H1 (cell line): ENCODE measurements around the gene IDH2. TPM values are rescaled to one million over a fixed set of nuclear protein-coding genes. Genes with fewer than 3 reads are reported as not detected.

Experiments used
- CHD2 ChIP-seq: IDR thresholded peaks from 2 replicates; pipeline ENCODE4 v1.6.1; 2012; ENCODE audit warnings: low read length, improper control_type of control experiment
- CHD7 ChIP-seq: fragments of 300-600 bp; sonication (generic); IDR thresholded peaks from 2 replicates; pipeline ENCODE4 v1.7.1; 2012; ENCODE audit warnings: low read length, moderate library complexity, mild to moderate bottlenecking, inconsistent platforms; ENCODE audit not compliant: insufficient replicate concordance
- HDAC2 ChIP-seq, 2 experiments: fragments of 300-600 bp in 1 of 2; sonication (generic) in 1 of 2; IDR thresholded peaks; 2 replicates each; pipeline ENCODE4 v1.6.1; 2011 to 2012; ENCODE audit warnings: low read depth in 2 of 2, low read length in 2 of 2, mild to moderate bottlenecking in 2 of 2, moderate library complexity in 2 of 2, borderline replicate concordance in 1 of 2, inconsistent platforms in 1 of 2
- polyA plus RNA-seq, 7 experiments: library from polyadenylated mRNA; depleted of rRNA in 3 of 7; stranded (reverse) in 5 of 7; unstranded in 2 of 7; fragments of >200 nt in 5 of 7; fragments of 200-250 nt in 2 of 7; gene quantifications; 1 replicate in 5 of 7; 2 replicates in 1 of 7; 4 replicates in 1 of 7; pipeline versions ENCODE4 v1.2.1 to v1.2.3, GENCODE V29; 2011 to 2013; ENCODE audit warnings: missing spikeins in 2 of 7, mixed read lengths in 2 of 7
- total RNA-seq: library from RNA; stranded (reverse); fragmentation: NEBNext Ultra II Directional; extraction: Animal tissue kit (Norgen Biotek cat#: 25700); gene quantifications from 2 replicates; pipeline ENCODE4 v1.2.1, GENCODE V29; 2021
- TF ChIP-seq, protein P1 (sequence below): IDR thresholded peaks from 2 replicates; pipeline ENCODE4 v1.6.1; 2012; ENCODE audit warnings: inconsistent platforms

Gene IDH2
- total and polyA plus RNA-seq, 2 of the 8 experiments (the other 6 are each of a cell fraction or from before 2014, with no cell fraction given): 64.2 to 84.6 TPM

DNA sequence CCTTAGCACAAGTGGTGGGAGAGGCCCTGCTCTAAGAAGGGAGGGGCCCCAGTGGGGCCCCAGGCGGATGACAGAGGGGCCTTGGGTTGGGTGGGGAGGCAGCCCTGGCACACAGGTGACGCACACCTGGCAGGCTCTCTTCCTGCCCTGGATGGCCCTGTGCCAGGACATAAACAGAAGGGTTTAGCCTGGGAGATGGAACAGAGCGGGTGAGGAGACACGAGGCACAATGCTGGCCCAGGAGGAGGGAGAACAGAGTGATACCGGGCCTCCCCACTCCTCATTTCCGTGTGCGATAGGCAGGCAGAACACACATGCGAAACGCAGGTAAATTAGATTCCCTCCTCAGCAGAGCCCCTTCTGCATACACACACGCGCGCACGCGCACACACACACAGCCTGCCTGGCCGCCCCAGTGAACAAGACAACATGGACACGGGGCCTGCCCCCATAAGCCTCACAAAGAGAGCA lies 39.8 kb downstream of the IDH2 start (continued):
- no peak for TF ChIP-seq CHD7
- TF ChIP-seq CHD2: no peak
- no peak for TF ChIP-seq HDAC2 (IDR thresholded peaks at IDR 0.05; ENCODE audit: borderline replicate concordance in 1 of 2, low read depth in 2 of 2, low read length in 2 of 2)
- TF ChIP-seq, protein P1, sequence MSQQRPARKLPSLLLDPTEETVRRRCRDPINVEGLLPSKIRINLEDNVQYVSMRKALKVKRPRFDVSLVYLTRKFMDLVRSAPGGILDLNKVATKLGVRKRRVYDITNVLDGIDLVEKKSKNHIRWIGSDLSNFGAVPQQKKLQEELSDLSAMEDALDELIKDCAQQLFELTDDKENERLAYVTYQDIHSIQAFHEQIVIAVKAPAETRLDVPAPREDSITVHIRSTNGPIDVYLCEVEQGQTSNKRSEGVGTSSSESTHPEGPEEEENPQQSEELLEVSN: no peak
